ENCODE data around the gene ZAR1L. TPM values are rescaled to one million over a fixed set of nuclear protein-coding genes. Genes with fewer than 3 reads are reported as not detected.

The ZAR1L gene
- total and polyA plus RNA-seq, 12 donors, result not detected

- Histone ChIP-seq H3K36me3 (peaks cover 0 to 14% (median 0%) of the 10 kb centered on the region in 9 donors), H3K4me1 (no peaks in the 10 kb centered on the region), H3K27me3 (no peaks in the 10 kb centered on the region), H3K27ac (no peak overlapping the region), H3K9me3 (no peaks in the 10 kb centered on the region), H3K4me3 (no peak overlapping the region)
- intact Hi-C loops (cut with DNase I), result loop anchor here in 1 of 10 donors (10.0 kb wide), 1 partner anchor 101 kb away; the partner anchor contains the start of gene N4BP2L1
- ATAC-seq, result no peak
- no peak for DNase-seq
- no peak for TF ChIP-seq CTCF (IDR thresholded peaks at IDR 0.05)
These were observed 8.7 kb upstream of the ZAR1L start for GRCh38 chr13:32323912-32324311.

- intact Hi-C loops (cut with DNase I), result loop anchor here in 1 of 10 donors (10.0 kb wide), 1 partner anchor 104 kb away; the partner anchor contains the start of gene N4BP2L1
- peaks cover 0 to 27% (median 2%) of the 10 kb centered on the region in 9 donors for H3K4me1 ChIP-seq
- H3K9me3 ChIP-seq, result no peaks in the 10 kb centered on the region
- no peak overlapping the region for H3K27ac ChIP-seq
- H3K4me3 ChIP-seq, result no peak overlapping the region
- H3K36me3 ChIP-seq, result no peaks in the 10 kb centered on the region
- 90 to 92% methylated on average over 4 of the region's 4 CpGs for WGBS, 2 donors
- no peak for TF ChIP-seq CTCF (IDR thresholded peaks at IDR 0.05)
- ATAC-seq (no peak), DNase-seq (no peak)
- H3K27me3 ChIP-seq, result no peaks in the 10 kb centered on the region
These were observed 5.4 kb upstream of the ZAR1L start for GRCh38 chr13:32320528-32320927.

GRCh38 chr13:32317716-32318465 is 2.7 kb upstream of the ZAR1L start:
- 88 to 94% methylated on average over 2 of the region's 2 CpGs for WGBS, 2 donors
- Histone ChIP-seq H3K9me3 (no peaks in the 10 kb centered on the region), H3K4me1 (peaks cover 0 to 37% (median 5%) of the 10 kb centered on the region in 9 donors), H3K27ac (peak overlapping the region in 1 of 10 donors; percentile 100), H3K27me3 (no peaks in the 10 kb centered on the region), H3K4me3 (no peak overlapping the region), H3K36me3 (no peaks in the 10 kb centered on the region)
- TF ChIP-seq CTCF (IDR thresholded peaks at IDR 0.05), result no peak
- DNase-seq (no peak), ATAC-seq (no peak)
- intact Hi-C loops (cut with DNase I), result loop anchor here in 5 of 10 donors (10.0 kb wide), 1 partner anchor 493 kb away; no protein-coding TSS in a partner anchor

- Histone ChIP-seq H3K4me1 (peaks cover 0 to 37% (median 5%) of the 10 kb centered on the region in 9 donors), H3K27ac (peak overlapping the region in 4 of 10 donors; percentile 92 to 100 (median 96)), H3K9me3 (no peaks in the 10 kb centered on the region), H3K27me3 (no peaks in the 10 kb centered on the region), H3K4me3 (peak overlapping the region in 6 of 10 donors; percentile 70 to 97 (median 80)), H3K36me3 (no peaks in the 10 kb centered on the region)
- DNase-seq (no peak), ATAC-seq (no peak)
- 71 to 74% methylated on average over 6 of the region's 6 CpGs for WGBS, 2 donors
- no peak for TF ChIP-seq CTCF (IDR thresholded peaks at IDR 0.05)
- intact Hi-C loops (cut with DNase I), result loop anchor here in 5 of 10 donors (10.0 kb wide), 1 partner anchor 492 kb away; no protein-coding TSS in a partner anchor
These were observed 1.3 kb upstream of the ZAR1L start for GRCh38 chr13:32316501-32316900.

Measured in heart right ventricle (tissue), 16 donors.